ENCODE measurements around the gene BCL7B. TPM values are rescaled to one million over a fixed set of nuclear protein-coding genes. Genes with fewer than 3 reads are reported as not detected.

BCL7B gene
- total and polyA plus RNA-seq, 2 donors from 2014 or later, result 55.4 to 67.3 TPM

GRCh38 chr7:73522105-73522872, 35.2 kb downstream of the BCL7B start, which contains the start of gene BAZ1B:
TSS of gene BAZ1B (minus strand) at chr7:73522293. CDS start at chr7:73521933, 360 bp downstream.
- Histone ChIP-seq H3K4me1 (ENCODE audit: control insufficient read depth in 2 of 3, insufficient read depth in 2 of 3, low read depth in 1 of 3, low read length in 3 of 3) (peaks cover 0 to 20% (median 16%) of the 10 kb centered on the region in 3 donors), H3K27ac (ENCODE audit: low read depth in 2 of 2, low read length in 2 of 2) (peak within 1 kb of the TSS; percentile 91 to 98), H3K9me3 (ENCODE audit: control insufficient read depth in 2 of 3, insufficient read depth in 1 of 3, low read length in 3 of 3) (no peaks in the 10 kb centered on the region), H3K4me3 (ENCODE audit: low read length in 3 of 3) (peak within 1 kb of the TSS; percentile 80 to 91 (median 82)), H3K9ac (ENCODE audit: low read length in 3 of 3) (peak within 1 kb of the TSS; percentile 65 to 85 (median 71)), H3K27me3 (ENCODE audit: control insufficient read depth, insufficient read depth, low read length) (no peaks in the 10 kb centered on the region), H3K36me3 (ENCODE audit: control insufficient read depth in 2 of 3, insufficient read depth in 3 of 3, low read length in 3 of 3) (peaks cover 0 to 2% (median 0%) of the 10 kb centered on the region in 3 donors)
- TF ChIP-seq CTCF (IDR thresholded peaks at IDR 0.05; ENCODE audit: borderline replicate concordance, extremely low read depth, insufficient read depth), result no peak
- peak; percentile 98 to 100 (median 99) for DNase-seq
- peak; percentile 56 for FAIRE-seq
- intact Hi-C loops (cut with DNase I), result no loop called here

- DNase-seq (peak in 1 of 5 donors; percentile 43), FAIRE-seq (no peak)
- H3K36me3 ChIP-seq (ENCODE audit: control insufficient read depth in 2 of 3, insufficient read depth in 3 of 3, low read length in 3 of 3), result peaks cover 0 to 2% (median 0%) of the 10 kb centered on the region in 3 donors
- no peak for TF ChIP-seq CTCF (IDR thresholded peaks at IDR 0.05; ENCODE audit: borderline replicate concordance, extremely low read depth, insufficient read depth)
- peak overlapping the region in 2 of 3 donors; percentile 57 to 85 for H3K9ac ChIP-seq (ENCODE audit: low read length in 3 of 3)
- H3K4me3 ChIP-seq (ENCODE audit: low read length in 3 of 3), result peak overlapping the region; percentile 19 to 82 (median 80)
- H3K27ac ChIP-seq (ENCODE audit: low read depth in 2 of 2, low read length in 2 of 2), result peak overlapping the region; percentile 89 to 91
- intact Hi-C loops (cut with DNase I), result no loop called here
- H3K4me1 ChIP-seq (ENCODE audit: control insufficient read depth in 2 of 3, insufficient read depth in 2 of 3, low read depth in 1 of 3, low read length in 3 of 3), result peaks cover 0 to 20% (median 16%) of the 10 kb centered on the region in 3 donors
- H3K9me3 ChIP-seq (ENCODE audit: control insufficient read depth in 2 of 3, insufficient read depth in 1 of 3, low read length in 3 of 3), result no peaks in the 10 kb centered on the region
- H3K27me3 ChIP-seq (ENCODE audit: control insufficient read depth, insufficient read depth, low read length), result no peaks in the 10 kb centered on the region
These were observed 35.8 kb downstream of the BCL7B start for GRCh38 chr7:73521636-73522104.

GRCh38 chr7:73520673-73521635, 36.5 kb downstream of the BCL7B start:
- DNase-seq, result peak in 3 of 5 donors; percentile 14 to 41 (median 40)
- H3K9me3 ChIP-seq (ENCODE audit: control insufficient read depth in 2 of 3, insufficient read depth in 1 of 3, low read length in 3 of 3), result no peaks in the 10 kb centered on the region
- no peak for FAIRE-seq
- H3K27me3 ChIP-seq (ENCODE audit: control insufficient read depth, insufficient read depth, low read length), result no peaks in the 10 kb centered on the region
- H3K27ac ChIP-seq (ENCODE audit: low read depth in 2 of 2, low read length in 2 of 2), result peak overlapping the region; percentile 89 to 91
- peak overlapping the region; percentile 47 to 82 (median 80) for H3K4me3 ChIP-seq (ENCODE audit: low read length in 3 of 3)
- H3K4me1 ChIP-seq (ENCODE audit: control insufficient read depth in 2 of 3, insufficient read depth in 2 of 3, low read depth in 1 of 3, low read length in 3 of 3), result peaks cover 0 to 20% (median 16%) of the 10 kb centered on the region in 3 donors
- intact Hi-C loops (cut with DNase I), result no loop called here
- TF ChIP-seq CTCF (IDR thresholded peaks at IDR 0.05; ENCODE audit: borderline replicate concordance, extremely low read depth, insufficient read depth), result no peak
- H3K9ac ChIP-seq (ENCODE audit: low read length in 3 of 3), result peak overlapping the region; percentile 8 to 85 (median 57)
- peaks cover 0 to 2% (median 0%) of the 10 kb centered on the region in 3 donors for H3K36me3 ChIP-seq (ENCODE audit: control insufficient read depth in 2 of 3, insufficient read depth in 3 of 3, low read length in 3 of 3)
